ENCODE data around the gene ANKRD22.
"Not testable (repeated sequence)": the region's sequence is repeated elsewhere in the genome, so short reads cannot be mapped to it uniquely, and the experiment has no call there.

ANKRD22 gene

DNA sequence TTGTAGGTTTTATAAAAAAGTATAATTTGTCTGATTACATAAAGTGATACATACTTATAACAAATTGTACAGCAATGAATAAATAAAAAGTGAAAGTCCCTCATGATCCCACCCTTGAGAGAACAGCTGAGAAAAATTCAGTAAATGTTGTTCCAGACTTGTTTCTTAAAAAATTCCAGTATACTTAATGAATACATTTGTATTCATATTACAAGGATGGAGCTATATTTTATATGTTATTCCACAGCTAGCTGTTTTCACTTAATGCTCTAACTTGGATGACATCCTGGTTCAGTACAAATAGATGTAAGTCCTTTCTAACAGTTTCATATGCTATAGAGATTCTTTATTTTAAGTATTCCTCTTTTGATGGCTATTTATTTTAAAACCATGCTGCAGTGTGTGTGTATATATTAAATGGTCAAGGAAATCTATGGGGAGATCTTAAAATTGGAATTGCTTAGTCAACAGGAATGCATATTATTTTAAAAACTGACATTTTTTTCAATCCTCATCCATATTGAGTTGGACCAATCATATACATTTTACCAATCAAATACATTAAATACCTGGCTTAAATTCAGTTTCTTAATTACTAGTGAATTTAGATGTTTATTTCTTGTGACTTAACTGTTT, 37.3 kb upstream of the ANKRD22 start:
- no peak overlapping the region for H3K4me3 ChIP-seq (ENCODE audit: low read depth in 1 of 2, low read length in 2 of 2)
- no peaks in the 10 kb centered on the region for H3K9me3 ChIP-seq (ENCODE audit: control insufficient read depth in 1 of 2, low read length in 2 of 2)
- no peak overlapping the region for H3K27ac ChIP-seq (ENCODE audit: low read length)
- H3K36me3 ChIP-seq (ENCODE audit: control insufficient read depth in 1 of 2, insufficient read depth in 2 of 2, low read length in 2 of 2): no peaks in the 10 kb centered on the region
- no peaks in the 10 kb centered on the region for H3K27me3 ChIP-seq (ENCODE audit: low read depth, low read length)
- H3K4me1 ChIP-seq (ENCODE audit: control insufficient read depth in 1 of 2, insufficient read depth in 2 of 2, low read length in 2 of 2): peaks cover 7 to 10% of the 10 kb centered on the region in 2 donors

DNA sequence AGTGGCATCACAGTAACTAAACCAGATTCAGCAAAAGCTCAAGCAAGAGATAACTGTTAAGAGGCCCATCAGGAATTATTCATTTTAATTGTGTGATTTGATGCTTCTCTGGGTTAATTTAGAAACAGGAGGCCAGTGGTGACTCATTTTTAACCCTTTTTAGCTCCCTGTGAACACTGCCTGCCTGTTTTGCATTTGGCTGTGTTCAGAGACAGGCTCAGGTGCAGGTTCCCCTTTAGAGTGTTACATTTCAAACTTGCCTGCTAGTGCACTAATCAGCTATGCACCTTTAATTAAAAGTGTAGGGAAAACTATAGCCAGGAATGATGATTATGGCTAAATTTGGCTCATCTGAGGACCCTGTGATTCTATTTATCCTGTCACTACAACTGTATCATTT, 34.9 kb upstream of the ANKRD22 start:
- H3K27me3 ChIP-seq (ENCODE audit: low read depth, low read length): no peaks in the 10 kb centered on the region
- H3K4me3 ChIP-seq (ENCODE audit: low read depth in 1 of 2, low read length in 2 of 2): no peak overlapping the region
- peaks cover 10 to 16% of the 10 kb centered on the region in 2 donors for H3K4me1 ChIP-seq (ENCODE audit: control insufficient read depth in 1 of 2, insufficient read depth in 2 of 2, low read length in 2 of 2)
- H3K9me3 ChIP-seq (ENCODE audit: control insufficient read depth in 1 of 2, low read length in 2 of 2): no peaks in the 10 kb centered on the region
- no peak overlapping the region for H3K27ac ChIP-seq (ENCODE audit: low read length)
- H3K36me3 ChIP-seq (ENCODE audit: control insufficient read depth in 1 of 2, insufficient read depth in 2 of 2, low read length in 2 of 2): no peaks in the 10 kb centered on the region

DNA sequence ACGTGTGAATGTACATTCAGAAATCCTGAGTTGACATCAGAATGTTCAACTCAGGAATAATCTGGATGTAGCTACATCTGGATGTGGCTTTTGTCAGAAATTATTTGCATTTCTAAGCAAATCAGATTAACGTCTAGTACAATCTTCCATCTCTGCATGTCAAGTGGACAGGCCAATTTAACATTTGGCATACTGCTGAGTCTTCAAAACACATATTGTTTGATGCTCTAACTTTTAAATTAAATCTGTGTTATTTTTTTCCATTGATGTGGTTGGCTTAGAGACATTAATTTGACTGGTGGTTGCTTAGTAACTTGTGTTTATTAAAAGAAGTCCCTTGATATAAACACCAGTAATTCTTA, 31.8 kb upstream of the ANKRD22 start:
- H3K36me3 ChIP-seq (ENCODE audit: control insufficient read depth in 1 of 2, insufficient read depth in 2 of 2, low read length in 2 of 2): no peaks in the 10 kb centered on the region
- peak overlapping the region; percentile 36 for H3K27ac ChIP-seq (ENCODE audit: low read length)
- H3K27me3 ChIP-seq (ENCODE audit: low read depth, low read length): no peaks in the 10 kb centered on the region
- H3K4me3 ChIP-seq (ENCODE audit: low read depth in 1 of 2, low read length in 2 of 2): no peak overlapping the region
- H3K9me3 ChIP-seq (ENCODE audit: control insufficient read depth in 1 of 2, low read length in 2 of 2): no peaks in the 10 kb centered on the region
- H3K4me1 ChIP-seq (ENCODE audit: control insufficient read depth in 1 of 2, insufficient read depth in 2 of 2, low read length in 2 of 2): peaks cover 10 to 16% of the 10 kb centered on the region in 2 donors

DNA sequence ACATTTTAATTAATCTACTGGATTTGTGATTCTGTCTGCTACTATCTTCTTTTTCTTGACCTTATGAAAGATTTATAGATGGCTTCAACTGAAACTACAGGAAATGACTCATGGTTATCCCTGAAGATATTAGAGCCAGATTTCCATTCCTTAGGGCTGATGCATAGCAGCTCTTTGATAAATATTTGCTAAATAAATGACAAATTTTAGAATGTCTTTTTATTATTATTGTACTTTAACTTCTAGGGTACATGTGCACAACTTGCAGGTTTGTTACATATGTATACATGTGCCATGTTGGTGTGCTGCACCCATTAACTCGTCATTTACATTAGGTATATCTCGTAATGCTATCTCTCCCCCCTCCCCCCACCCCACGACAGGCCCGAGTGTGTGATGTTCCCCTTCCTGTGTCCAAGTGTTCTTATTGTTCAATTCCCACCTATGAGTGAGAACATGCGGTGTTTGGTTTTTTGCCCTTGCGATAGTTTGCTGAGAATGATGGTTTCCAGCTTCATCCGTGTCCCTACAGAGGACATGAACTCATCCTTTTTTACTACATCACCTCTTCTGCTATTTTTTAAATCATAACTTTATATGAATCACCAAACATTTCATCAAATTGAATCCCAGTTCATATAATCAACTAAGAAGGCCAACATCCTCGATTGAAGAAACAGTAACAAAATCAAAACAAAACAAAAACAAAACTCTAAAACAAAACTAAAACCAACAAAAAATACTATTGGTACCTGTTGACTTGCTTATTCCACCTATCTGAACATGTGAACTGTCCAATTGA, 31.2 kb upstream of the ANKRD22 start:
- H3K4me1 ChIP-seq (ENCODE audit: control insufficient read depth in 1 of 2, insufficient read depth in 2 of 2, low read length in 2 of 2): peaks cover 10 to 16% of the 10 kb centered on the region in 2 donors

DNA sequence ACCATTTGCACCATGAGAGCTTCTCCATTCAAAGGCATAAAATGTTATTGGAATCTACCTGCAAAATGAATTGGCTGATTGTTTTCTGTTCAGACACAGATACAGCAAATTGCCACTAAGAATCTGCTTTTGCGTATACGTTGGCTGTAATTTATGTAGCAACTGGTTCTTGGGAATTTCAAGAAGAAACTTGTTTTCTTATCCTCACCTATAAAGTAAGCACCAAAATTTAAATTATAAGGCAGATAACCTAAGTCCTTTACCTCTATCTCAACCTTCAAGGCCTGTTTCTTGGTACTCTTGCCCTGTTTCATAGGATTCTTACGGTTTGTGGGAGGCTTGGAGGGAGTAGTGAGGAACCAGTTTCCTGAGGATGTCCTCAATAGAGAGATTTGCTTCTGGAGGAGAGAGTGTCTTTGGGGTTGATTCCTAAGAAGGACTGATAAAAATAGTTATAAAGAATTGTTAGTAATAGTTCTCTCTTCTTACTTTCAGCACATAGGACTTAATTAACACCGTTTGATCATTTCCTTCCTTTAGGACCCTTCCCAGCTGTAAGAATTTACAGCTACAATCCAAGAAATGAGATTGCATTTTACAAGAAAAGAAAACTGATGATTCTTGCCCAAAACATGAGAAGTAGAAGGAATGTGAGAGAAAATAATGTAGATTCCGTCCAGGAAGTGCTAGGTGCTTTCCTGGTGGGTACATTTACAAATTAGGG, 30.4 kb upstream of the ANKRD22 start:
- Histone ChIP-seq H3K4me3 (ENCODE audit: low read depth in 1 of 2, low read length in 2 of 2) (peak overlapping the region; percentile 78 to 89), H3K4me1 (ENCODE audit: control insufficient read depth in 1 of 2, insufficient read depth in 2 of 2, low read length in 2 of 2) (peaks cover 5 to 16% of the 10 kb centered on the region in 2 donors), H3K9me3 (ENCODE audit: control insufficient read depth in 1 of 2, low read length in 2 of 2) (no peaks in the 10 kb centered on the region), H3K27me3 (ENCODE audit: low read depth, low read length) (no peaks in the 10 kb centered on the region), H3K36me3 (ENCODE audit: control insufficient read depth in 1 of 2, insufficient read depth in 2 of 2, low read length in 2 of 2) (no peaks in the 10 kb centered on the region), H3K27ac (ENCODE audit: low read length) (peak overlapping the region; percentile 91)

More for the DNA sequence above, 31.2 kb upstream of the ANKRD22 start:
- Histone ChIP-seq H3K27ac (ENCODE audit: low read length) (peak overlapping the region; percentile 91), H3K4me3 (ENCODE audit: low read depth in 1 of 2, low read length in 2 of 2) (peak overlapping the region in 1 of 2 donors; percentile 78)
- H3K36me3 ChIP-seq (ENCODE audit: control insufficient read depth in 1 of 2, insufficient read depth in 2 of 2, low read length in 2 of 2); H3K27me3 ChIP-seq (ENCODE audit: low read depth, low read length); H3K9me3 ChIP-seq (ENCODE audit: control insufficient read depth in 1 of 2, low read length in 2 of 2): not testable (repeated sequence)

DNA sequence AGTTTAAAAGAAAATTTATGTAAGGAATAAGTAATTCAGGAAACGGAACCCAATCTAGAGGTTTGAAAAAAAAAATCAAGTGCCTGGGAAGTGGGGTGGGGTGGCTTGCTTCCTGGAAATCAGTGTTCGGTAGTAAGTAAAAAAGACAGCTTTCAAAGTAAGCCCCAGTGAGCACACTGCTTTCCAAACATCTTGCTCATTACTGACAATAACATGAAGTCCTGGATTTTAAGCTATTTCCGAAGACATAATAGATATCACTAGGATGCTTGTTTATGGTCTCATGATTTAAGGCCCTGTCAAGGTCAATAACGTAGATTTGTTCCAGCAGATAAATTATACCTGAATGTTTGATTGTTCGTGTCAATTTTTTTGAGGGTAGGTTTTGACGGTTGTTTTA, 29.7 kb upstream of the ANKRD22 start:
- H3K4me3 ChIP-seq (ENCODE audit: low read depth in 1 of 2, low read length in 2 of 2): peak overlapping the region; percentile 78 to 89
- peak overlapping the region; percentile 91 for H3K27ac ChIP-seq (ENCODE audit: low read length)
- no peaks in the 10 kb centered on the region for H3K36me3 ChIP-seq (ENCODE audit: control insufficient read depth in 1 of 2, insufficient read depth in 2 of 2, low read length in 2 of 2)
- no peaks in the 10 kb centered on the region for H3K27me3 ChIP-seq (ENCODE audit: low read depth, low read length)
- H3K9me3 ChIP-seq (ENCODE audit: control insufficient read depth in 1 of 2, low read length in 2 of 2): no peaks in the 10 kb centered on the region
- H3K4me1 ChIP-seq (ENCODE audit: control insufficient read depth in 1 of 2, insufficient read depth in 2 of 2, low read length in 2 of 2): peaks cover 5 to 13% of the 10 kb centered on the region in 2 donors

DNA sequence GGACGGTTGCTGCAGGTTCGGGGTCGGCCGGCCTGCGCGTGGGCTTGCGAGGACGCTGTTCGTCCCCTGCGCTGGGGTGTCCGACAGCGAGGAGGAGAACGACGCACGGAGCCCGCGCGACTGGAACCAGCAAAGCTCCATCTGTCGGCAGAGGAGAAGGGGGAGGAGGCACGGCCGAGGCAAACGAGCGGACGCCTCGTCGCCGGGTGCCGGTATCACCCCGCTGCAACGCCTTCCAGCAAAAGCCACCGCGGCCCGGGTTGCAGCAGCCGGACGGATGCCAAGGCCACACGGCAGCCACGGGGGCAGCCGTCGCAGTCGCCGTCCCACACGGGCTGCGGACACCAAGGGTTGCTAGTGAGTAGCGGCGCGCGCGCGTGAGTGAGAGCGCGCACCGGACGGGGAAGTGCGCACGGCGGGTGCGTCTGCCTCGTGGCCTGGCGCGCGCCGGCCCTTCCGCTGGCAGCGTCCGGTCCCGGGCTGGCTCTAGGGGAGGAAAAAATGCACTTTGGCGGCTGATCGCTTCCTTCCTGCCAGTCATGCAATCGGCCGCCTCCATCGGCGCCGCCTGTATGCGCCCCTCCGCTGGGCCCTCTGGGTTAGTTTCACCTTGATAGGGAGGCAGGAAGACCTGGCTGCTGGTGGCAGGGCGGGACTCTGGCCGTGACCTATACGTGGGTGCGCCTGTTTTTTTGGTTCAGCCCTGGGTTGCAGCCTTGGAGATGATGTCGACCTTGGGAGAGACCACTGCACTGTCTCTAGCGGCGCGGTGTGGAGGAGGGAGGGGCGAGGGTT, 28.8 kb upstream of the ANKRD22 start:
- Histone ChIP-seq H3K27ac (ENCODE audit: low read length) (peak overlapping the region; percentile 91), H3K9me3 (ENCODE audit: control insufficient read depth in 1 of 2, low read length in 2 of 2) (no peaks in the 10 kb centered on the region), H3K36me3 (ENCODE audit: control insufficient read depth in 1 of 2, insufficient read depth in 2 of 2, low read length in 2 of 2) (no peaks in the 10 kb centered on the region), H3K27me3 (ENCODE audit: low read depth, low read length) (no peaks in the 10 kb centered on the region), H3K4me1 (ENCODE audit: control insufficient read depth in 1 of 2, insufficient read depth in 2 of 2, low read length in 2 of 2) (peaks cover 5 to 13% of the 10 kb centered on the region in 2 donors), H3K4me3 (ENCODE audit: low read depth in 1 of 2, low read length in 2 of 2) (peak overlapping the region; percentile 78 to 89)

DNA sequence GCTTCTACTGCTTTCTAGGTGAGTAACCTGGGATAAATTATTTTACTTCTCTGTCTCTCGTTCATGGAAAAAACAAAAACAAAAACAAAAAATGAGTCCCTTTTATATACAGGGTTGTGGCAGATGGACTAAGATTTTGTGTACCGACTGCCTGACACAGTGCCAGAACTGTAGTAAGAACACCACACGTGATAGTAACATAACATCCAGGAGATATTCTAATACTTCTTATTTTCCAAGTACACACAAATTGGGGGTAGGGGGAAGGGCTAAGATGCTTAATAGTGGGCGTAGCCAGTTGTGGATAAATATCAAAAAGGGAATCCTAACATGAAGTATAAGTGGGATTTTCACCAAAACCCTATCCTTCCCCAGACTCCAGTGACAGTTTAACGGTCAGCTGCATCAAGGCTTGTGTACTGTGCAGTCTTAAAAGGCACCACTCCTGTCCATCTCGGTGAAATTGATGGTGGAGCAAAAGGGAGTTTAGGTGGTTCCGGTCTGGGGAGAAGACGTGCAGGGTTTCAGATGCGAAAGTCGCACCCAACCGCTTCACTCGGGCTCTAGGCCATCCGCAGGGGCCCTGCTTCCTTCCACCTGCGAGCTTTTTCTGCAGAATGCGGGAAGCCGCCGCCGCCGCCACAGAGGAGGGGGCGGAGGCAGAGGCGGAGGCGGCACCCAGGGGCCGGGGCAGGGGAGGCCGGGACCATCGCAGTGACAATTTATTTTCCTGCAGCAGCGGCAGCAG, 28.1 kb upstream of the ANKRD22 start, which contains the start of gene STAMBPL1:
STAMBPL1 (plus strand) TSS at position 712 of the 748 bp plus-strand sequence. CDS start 21,464 bp downstream, outside the sequence.
- Histone ChIP-seq H3K4me3 (ENCODE audit: low read depth in 1 of 2, low read length in 2 of 2) (peak within 1 kb of the TSS; percentile 78 to 89), H3K27ac (ENCODE audit: low read length) (peak within 1 kb of the TSS; percentile 91), H3K4me1 (ENCODE audit: control insufficient read depth in 1 of 2, insufficient read depth in 2 of 2, low read length in 2 of 2) (peaks cover 5 to 13% of the 10 kb centered on the region in 2 donors), H3K9me3 (ENCODE audit: control insufficient read depth in 1 of 2, low read length in 2 of 2) (no peaks in the 10 kb centered on the region), H3K27me3 (ENCODE audit: low read depth, low read length) (no peaks in the 10 kb centered on the region), H3K36me3 (ENCODE audit: control insufficient read depth in 1 of 2, insufficient read depth in 2 of 2, low read length in 2 of 2) (no peaks in the 10 kb centered on the region)

DNA sequence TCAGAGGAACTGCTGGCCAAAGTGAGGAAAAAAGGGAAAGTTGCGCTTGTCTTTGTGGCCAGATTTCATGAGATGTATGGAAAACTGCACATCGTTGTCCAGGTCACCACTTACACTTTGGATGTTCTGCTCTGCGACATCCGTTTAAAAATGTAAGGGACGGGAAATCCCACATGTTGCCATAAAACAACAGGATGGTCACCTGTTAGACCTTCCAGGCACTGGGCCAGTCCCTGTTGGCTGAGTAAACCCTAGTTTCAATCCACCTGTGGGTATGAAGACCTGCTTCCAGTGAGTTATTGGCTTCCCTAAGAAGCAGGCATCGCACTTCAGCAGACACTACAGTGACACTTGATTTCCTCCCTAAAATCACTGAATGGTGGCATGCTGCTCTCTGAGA, 25.7 kb upstream of the ANKRD22 start:
- H3K4me3 ChIP-seq (ENCODE audit: low read depth in 1 of 2, low read length in 2 of 2): no peak overlapping the region
- no peaks in the 10 kb centered on the region for H3K9me3 ChIP-seq (ENCODE audit: control insufficient read depth in 1 of 2, low read length in 2 of 2)
- no peak overlapping the region for H3K27ac ChIP-seq (ENCODE audit: low read length)
- H3K27me3 ChIP-seq (ENCODE audit: low read depth, low read length): no peaks in the 10 kb centered on the region
- H3K36me3 ChIP-seq (ENCODE audit: control insufficient read depth in 1 of 2, insufficient read depth in 2 of 2, low read length in 2 of 2): no peaks in the 10 kb centered on the region
- peaks cover 0 to 4% of the 10 kb centered on the region in 2 donors for H3K4me1 ChIP-seq (ENCODE audit: control insufficient read depth in 1 of 2, insufficient read depth in 2 of 2, low read length in 2 of 2)

DNA sequence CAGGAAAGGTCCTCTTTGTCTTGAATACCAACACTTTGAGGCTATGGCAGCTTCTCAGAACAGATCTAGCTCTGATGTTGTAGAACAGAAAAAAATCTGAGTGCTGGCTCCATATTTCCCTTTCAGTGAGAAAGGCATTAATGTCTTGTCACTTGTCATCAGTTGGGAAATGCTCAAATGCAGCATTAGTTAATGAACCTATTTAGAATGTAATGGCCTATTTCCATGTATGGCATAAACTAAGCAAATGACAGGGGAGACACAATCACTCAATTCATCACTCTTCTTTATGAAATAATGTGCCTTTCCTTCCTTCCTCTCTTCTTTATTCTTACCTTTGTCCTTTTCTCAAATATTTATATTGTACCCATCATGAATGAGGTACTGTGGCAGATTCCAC, 23.4 kb upstream of the ANKRD22 start:
- H3K4me1 ChIP-seq (ENCODE audit: control insufficient read depth in 1 of 2, insufficient read depth in 2 of 2, low read length in 2 of 2): no peaks in the 10 kb centered on the region
- H3K9me3 ChIP-seq (ENCODE audit: control insufficient read depth in 1 of 2, low read length in 2 of 2): no peaks in the 10 kb centered on the region
- H3K27ac ChIP-seq (ENCODE audit: low read length): no peak overlapping the region
- H3K36me3 ChIP-seq (ENCODE audit: control insufficient read depth in 1 of 2, insufficient read depth in 2 of 2, low read length in 2 of 2): no peaks in the 10 kb centered on the region
- H3K4me3 ChIP-seq (ENCODE audit: low read depth in 1 of 2, low read length in 2 of 2): no peak overlapping the region
- no peaks in the 10 kb centered on the region for H3K27me3 ChIP-seq (ENCODE audit: low read depth, low read length)

Data from muscle layer of duodenum (tissue), 2 donors.